ENCODE results near the gene NTSR2.

The NTSR2 gene

DNA sequence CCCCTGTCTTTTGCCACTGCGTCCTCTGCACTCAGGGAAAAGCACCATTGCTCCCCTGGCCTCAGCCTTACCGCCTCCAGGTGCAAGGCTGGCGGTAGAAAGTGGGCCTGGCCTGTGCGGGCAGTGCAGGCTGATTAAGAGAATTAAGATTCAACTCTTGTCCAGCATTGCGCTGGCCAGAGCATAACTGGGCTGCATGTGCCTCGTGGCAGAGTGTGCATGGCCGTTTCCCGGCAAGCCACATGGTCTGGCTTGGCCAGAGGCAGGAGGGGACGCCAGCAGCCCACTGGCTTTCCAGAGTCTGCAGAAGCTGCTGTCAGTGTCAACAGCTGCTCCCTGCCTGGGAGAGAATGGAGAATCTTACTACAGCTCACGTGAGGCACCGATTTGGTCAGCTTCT, 12.3 kb downstream of the NTSR2 start:
- no peak for DNase-seq (ENCODE audit: low read depth in 2 of 2)

DNA sequence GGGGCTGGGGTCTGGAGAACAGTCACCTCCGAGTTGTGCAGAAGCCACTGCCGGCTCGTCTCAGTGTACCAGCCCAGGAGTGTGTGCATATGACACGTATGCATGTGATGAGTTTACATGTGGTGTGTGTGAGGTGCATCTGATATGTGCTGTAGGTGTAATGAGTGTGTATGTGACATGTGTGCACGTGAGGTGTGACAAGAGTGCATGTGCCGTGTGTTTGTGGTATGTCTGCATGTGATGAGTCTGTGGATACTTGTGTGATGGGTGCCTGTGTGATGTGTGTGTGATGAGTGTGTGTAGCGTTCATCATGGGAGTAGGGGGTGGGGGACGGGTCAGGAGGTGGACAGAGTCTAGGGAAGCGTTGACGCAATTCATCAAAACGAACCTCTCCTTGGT, 12.8 kb downstream of the NTSR2 start:
- DNase-seq (ENCODE audit: low read depth in 2 of 2), result no peak

DNA sequence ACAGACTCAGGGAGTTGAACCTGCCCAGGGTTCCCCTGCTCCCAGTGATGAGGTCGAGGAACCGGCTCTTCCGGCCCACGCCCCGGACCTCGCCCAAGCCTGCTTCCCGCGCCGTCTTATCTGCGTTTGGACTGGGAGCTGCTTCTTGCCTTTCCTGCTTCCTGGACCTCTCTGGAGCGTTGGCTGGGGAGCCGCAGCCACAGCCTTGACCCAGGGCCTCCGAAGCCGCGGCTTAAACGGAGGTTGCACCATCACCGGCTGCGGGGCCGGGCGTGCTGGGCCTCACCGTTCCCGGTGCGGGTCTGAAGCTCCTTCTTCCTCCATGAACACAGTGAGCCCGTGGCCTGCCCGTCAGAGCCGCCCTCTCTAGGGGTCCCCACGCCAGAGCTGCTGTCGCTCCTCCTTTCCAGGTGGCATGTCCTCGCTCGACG, 13.3 kb downstream of the NTSR2 start:
- no peak for DNase-seq (ENCODE audit: low read depth in 2 of 2)

DNA sequence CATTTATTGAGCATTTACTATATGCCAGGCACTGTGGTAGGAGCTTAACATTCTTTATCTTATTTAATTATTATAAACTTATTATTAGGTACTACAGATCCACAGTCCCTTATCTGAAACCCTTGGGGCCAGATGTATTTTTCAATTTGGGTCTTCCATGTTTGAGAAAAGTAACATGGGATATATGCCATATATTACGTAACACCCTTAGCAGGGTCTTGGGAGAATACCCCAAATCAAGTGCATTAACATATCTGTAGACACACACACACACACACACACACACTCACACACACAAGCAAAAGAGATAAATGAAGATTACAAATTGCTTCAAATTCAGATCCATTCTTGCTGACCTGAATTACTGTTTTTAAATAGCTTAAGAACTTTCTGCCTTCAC, 13.7 kb downstream of the NTSR2 start:
- no peak for DNase-seq (ENCODE audit: low read depth in 2 of 2)

DNA sequence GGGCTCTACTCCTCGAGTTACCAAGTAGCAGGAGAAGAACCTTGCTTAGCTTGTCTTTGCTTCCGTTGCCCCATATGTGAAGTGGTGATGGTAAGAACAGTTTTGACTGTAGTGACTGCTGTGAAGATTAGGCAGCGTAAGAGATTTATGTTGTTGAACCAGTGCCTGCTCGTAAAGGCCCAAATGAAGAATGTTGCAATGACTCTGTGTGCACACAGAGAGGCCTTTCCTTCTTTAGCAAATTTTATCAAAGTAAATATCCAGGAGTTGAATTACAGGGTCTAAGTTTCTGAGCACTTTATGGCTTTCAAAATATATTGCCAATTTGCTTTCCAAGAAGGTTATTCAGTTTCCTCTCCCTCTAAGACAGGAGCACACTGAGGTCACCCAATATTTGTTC, 14.5 kb downstream of the NTSR2 start:
- no peak for DNase-seq (ENCODE audit: low read depth in 2 of 2)

GRCh38 chr2:11652553-11652952, 17.4 kb downstream of the NTSR2 start:
- no peak for DNase-seq (ENCODE audit: low read depth in 2 of 2)

DNA sequence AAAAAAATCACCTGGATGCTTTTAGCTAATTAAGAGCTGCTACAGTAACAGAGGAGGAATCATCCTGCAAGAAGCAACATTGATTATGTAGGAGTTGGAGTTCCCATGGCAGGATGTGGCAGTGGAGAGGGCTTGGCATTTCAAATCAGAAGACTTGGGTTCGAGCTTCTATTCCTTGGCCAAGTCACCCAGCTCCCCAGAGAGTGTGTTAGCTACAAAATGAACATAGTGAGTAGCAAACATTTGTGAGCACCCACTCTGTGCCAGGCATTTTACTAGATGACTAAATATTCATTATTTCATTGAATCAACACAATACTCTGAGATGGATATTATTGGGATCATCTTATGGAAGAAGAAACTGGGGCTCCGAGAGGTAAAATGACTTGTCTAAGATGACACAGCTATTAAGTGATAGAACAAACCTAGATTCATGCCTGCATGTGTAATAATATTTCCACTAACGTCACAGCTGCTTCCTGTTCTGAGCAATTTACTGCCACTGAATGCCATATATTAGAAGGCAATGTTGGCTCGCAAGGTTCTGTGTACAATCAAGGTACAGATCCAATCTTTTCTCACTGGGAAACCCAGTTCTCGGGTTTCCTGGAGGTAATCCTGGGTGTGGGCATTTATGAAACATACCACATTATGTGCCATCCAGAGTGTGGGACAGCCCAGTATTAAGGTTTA, 18.0 kb downstream of the NTSR2 start:
- DNase-seq (ENCODE audit: low read depth in 2 of 2), result no peak

DNA sequence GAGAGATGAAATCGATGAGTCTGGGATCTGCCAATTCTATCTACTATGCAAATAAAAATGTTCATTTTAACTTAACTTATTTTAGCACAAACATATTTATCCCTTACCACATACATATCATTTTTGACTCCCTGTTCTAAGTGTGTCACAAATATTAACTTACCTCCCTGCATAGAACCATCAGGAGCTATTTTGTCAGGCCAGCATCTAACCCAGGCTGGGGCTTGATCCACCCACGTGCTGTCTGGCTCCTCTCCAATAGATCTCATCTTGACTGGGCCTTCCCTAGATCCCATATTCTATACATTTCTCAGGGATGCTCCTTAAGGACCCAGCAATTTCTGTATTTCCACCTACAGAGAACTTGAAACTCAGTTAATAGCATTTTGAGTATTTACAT, 20.9 kb downstream of the NTSR2 start:
- no peak for DNase-seq (ENCODE audit: low read depth in 2 of 2)

DNA sequence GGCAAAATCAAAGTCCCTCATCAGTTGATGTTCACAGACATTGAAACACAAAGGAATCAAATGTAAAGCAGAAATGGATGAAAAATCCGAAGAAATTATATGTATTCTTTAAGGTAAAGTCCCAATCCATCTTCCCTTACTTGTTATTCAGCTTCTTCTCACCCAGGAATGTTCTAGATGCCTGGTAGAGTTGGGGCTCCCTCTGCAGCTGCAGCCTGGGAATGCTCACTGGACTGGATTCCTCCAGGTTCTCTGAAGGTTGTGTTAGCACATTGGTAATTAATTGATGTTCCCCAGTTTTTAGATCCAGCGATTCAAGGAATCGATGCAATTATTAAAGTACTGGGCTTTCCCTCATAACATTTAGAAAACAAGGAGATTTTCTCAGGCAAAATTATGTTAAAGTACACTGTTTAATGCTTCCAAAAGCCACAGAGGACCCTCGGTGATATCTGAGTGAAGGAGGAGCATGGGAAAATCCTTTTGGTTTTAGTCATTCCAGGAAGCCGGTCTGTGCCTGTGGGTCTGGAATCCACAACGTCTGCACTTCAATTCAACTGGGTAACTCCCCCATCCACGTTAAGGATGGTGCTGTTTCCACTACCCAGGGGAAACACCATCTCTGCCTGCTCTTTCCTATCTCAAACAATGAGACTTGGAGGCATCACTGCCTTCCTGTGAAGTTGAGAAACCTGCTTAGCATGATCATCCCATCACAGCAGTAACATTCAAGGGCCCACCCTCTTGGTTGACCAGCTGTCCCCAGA, 22.0 kb downstream of the NTSR2 start:
- DNase-seq (ENCODE audit: low read depth in 2 of 2), result no peak

DNA sequence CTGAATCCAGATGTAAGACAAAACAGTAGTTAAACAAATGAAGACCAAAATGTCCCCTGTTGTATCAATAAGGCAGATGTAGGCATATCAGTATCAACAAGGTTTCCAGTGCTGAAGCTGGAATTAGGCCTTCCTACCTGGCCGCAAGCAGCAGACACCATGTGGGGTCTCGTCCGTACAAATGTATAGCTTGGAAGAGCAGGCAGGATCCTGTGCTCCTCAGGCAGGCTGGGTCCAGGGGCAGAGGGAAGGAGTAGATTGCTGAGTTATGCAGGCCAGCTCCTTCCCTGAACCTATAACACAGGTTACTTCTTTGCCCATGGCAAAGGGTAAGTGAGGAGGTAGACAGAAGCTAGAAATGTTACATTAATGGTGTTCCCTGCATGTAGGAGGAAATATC, 23.5 kb downstream of the NTSR2 start:
- no peak for DNase-seq (ENCODE audit: low read depth in 2 of 2)

DNA sequence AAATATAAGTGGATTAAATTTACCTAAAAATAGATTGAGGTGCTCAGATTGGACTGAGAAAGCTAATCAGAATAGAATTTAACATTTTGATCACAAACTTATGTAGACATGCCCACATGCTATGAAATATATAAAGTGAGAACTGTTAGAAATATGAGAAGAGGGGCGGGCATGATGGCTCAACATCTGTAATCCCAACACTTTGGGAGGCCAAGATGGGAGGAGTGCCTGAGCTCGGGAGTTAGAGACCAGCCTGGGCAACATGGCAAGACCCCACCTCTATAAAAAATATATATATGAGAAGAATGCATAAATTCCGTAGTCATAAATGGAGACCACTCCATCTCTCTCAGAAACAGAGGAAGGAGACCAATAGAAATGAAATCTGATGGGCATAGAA, 25.7 kb downstream of the NTSR2 start:
- no peak for DNase-seq (ENCODE audit: low read depth in 2 of 2)

- no peak for DNase-seq (ENCODE audit: low read depth in 2 of 2)
These were observed 27.0 kb downstream of the NTSR2 start for GRCh38 chr2:11642972-11643371.

DNA sequence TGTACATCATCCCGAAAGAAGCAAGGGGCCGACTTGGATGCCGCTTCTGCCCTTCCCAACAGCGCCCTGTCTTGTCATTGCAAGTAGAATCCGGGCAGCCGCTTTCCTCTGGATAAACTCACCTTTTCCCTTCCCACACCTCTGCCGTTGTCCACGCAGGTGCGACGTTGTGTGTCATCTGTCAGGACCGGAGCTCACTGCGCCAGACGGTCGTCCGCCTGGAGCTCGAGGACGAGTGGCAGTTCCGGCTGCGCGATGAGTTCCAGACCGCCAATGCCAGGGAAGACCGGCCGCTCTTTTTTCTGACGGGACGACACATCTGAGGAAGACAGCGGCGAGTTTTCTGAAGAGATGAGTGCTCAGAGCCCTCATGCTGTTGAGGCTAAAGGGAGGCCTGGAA, 29.9 kb downstream of the NTSR2 start:
- no peak for DNase-seq (ENCODE audit: low read depth in 2 of 2)

- DNase-seq (ENCODE audit: low read depth in 2 of 2), result no peak
These were observed 30.5 kb downstream of the NTSR2 start for GRCh38 chr2:11639503-11639902.

GRCh38 chr2:11637546-11637945, 32.4 kb downstream of the NTSR2 start:
- DNase-seq (ENCODE audit: low read depth in 2 of 2), result no peak

DNA sequence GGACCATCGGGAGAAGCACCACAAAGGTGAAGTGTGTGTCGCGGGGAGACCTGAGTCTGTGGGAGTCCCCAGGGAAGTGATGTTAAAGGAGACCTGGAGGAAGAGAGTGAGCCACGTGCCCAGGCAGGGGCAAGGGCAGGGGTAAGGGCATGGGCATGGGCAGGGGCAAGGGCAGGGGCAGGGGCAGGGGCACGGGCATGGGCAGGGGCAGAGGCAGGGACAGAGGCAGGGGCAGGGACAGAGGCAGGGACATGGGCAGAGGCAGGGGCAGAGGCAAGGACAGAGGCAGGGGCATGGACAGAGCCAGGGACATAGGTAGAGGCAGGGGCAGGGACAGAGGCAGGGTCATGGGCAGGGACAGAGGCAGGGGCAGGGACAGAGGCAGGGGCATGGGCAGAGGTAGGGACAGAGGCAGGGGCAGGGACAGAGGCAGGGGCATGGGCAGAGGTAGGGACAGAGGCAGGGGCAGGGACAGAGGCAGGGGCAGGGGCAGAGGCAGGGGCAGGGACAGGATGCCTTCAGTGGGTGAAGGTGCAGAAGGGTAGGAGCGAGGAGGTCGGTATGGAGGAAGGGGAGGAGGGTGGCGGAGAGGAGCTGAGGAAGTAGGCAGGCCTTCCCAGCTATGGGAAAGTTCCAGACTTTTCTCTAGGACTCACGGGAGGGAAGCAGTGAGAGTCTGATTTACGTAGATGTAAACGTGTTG, 33.3 kb downstream of the NTSR2 start:
- no peak for DNase-seq (ENCODE audit: low read depth in 2 of 2)

GRCh38 chr2:11635141-11635540, 34.9 kb downstream of the NTSR2 start:
- DNase-seq (ENCODE audit: low read depth in 2 of 2), result no peak

DNA sequence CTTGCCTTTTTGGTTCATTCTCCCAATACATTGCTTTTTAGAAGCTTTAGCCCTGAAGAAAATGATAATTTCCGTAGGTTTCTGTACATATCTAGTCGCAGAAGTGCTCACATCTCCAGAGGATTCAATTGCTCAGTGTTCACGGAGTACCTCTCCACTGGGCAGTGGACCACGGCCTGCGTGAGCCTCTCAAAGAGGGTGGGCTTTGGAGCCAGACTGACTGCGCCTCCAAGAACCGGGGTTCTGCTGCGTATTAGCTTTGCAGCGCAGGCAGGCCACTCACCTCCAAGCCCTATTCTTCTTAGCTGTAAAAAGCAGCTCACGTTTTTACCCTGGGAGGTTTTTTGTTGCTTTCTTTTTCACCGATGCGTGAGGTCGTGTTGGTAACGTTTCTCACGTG, 35.4 kb downstream of the NTSR2 start:
- DNase-seq (ENCODE audit: low read depth in 2 of 2), result no peak

DNA sequence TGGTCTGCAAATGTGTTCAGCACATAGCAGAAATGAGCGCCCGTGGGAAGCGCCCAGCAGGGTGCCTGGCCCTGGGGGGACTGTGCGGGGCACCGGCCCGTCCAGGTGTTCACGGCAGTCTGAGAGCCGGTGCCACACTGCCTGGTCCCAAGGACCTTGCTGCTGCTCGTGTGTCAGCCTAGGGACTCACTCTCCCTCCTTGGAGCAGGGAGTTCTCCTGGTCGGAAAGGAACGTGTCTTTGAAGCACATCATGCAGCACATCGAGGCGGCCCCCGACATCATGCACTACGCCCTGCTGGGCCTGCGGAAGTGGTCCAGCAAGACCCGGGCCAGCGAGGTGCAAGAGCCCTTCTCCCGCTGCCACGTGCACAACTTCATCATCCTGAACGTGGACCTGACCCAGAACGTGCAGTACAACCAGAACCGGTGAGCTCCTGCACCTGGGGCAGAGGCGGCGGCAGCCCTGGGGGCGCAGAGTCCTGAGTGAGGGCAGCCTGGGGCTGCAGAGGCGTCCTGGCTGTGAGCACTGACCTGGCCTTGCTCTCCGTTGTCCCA, 36.0 kb downstream of the NTSR2 start:
- no peak for DNase-seq (ENCODE audit: low read depth in 2 of 2)

DNA sequence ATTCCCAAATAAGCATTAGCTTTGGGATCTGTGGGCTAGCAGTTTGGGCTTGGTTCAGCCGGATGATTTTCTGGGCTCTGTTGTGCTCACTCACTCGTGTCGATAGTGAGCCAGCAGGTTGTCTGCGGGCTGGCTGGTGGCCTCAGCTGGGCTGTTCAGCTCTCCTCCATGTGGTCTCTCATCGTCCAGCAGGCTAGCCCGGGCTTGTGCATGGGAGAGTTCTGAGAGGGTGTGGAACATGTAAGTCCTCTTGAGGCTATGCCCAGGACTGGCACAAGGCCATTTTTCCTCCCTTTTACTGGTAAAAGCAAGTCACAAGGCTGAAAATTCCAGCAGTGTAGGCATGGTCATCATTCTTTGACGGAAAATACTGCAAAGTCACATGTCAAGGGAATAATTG, 38.5 kb downstream of the NTSR2 start:
- DNase-seq (ENCODE audit: low read depth in 2 of 2), result no peak

GRCh38 chr2:11630855-11631254, 39.1 kb downstream of the NTSR2 start:
- no peak for DNase-seq (ENCODE audit: low read depth in 2 of 2)

DNA sequence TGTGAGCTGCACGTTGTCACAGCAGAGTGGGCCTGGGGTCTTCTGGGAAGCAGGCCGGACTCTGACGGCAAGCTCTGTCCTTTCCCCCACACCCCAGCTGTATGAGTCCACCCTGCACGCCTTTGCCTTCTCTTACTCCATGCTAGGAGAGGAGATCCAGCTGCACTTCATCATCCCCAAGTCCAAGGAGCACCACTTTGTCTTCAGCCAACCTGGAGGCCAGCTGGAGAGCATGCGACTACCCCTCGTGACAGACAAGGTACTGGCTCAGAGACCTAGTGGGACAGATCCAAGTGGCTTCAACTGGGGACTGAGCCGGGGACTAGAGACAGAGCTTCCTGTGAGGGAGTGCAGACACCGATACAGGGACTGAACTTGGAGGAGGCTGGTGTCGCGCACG, 40.1 kb downstream of the NTSR2 start:
- DNase-seq (ENCODE audit: low read depth in 2 of 2), result no peak

- DNase-seq (ENCODE audit: low read depth in 2 of 2), result no peak
These were observed 40.8 kb downstream of the NTSR2 start for GRCh38 chr2:11629215-11629614.

All from stimulated activated CD4-positive, alpha-beta T cell treated with anti-CD3 and anti-CD28 coated beads, Interleukin-4, amount 100 ng/mL, for 48 hours (primary cell).